Uterus (tissue), 4 donors: Measurements from ENCODE around the gene SENP6. TPM values are rescaled to one million over a fixed set of nuclear protein-coding genes. Genes with fewer than 3 reads are reported as not detected.

ENCODE experiments used
- DNase-seq, 2 donors: peaks; one replicate each; pipeline ENCODE4 v3.0.0-alpha.2; 2019 to 2020
- H3K27ac ChIP-seq, 2 donors: fragments of 200-600 bp; sonication (generic); 1 replicate in 1 of 2; 2 replicates in 1 of 2; pipeline ENCODE4 v1.5.1; 2016 to 2018
- H3K27me3 ChIP-seq, 2 donors: fragments of 200-600 bp; sonication (generic); one replicate each; pipeline ENCODE4 v1.5.1; 2018 to 2019; ENCODE audit warnings: control low read depth in 1 of 2
- H3K36me3 ChIP-seq, 2 donors: fragments of 200-600 bp; sonication (generic); one replicate each; pipeline ENCODE4 v1.5.1; 2019; ENCODE audit warnings: control low read depth in 1 of 2
- H3K4me1 ChIP-seq, 2 donors: fragments of 200-600 bp; sonication (generic); one replicate each; pipeline ENCODE4 v1.5.1; 2018 to 2019; ENCODE audit warnings: control low read depth in 1 of 2
- H3K4me3 ChIP-seq, 2 donors: fragments of 200-600 bp; sonication (generic); 1 replicate in 1 of 2; 2 replicates in 1 of 2; pipeline ENCODE4 v1.5.1; 2018 to 2019; ENCODE audit warnings: mild to moderate bottlenecking in 1 of 2
- H3K9me3 ChIP-seq, 2 donors: fragments of 200-600 bp; sonication (generic); one replicate each; pipeline ENCODE4 v1.5.1; 2019; ENCODE audit warnings: control low read depth in 1 of 2
- POLR2A ChIP-seq, 2 donors: fragments of 450-650 bp; IDR thresholded peaks; one replicate each; pipeline ENCODE4 v1.6.1; 2016; ENCODE audit warnings: antibody characterized with exemption in 2 of 2, mild to moderate bottlenecking in 1 of 2, moderate library complexity in 1 of 2
- intact Hi-C: fragments of 100-400 bp; cut with DNase I; formaldehyde crosslinking; loops from one replicate; pipeline ENCODE4 v1.15.1; 2023; ENCODE audit warnings: low total_unique reads
- total RNA-seq, 4 donors: library from RNA; depleted of rRNA in 3 of 4; stranded (reverse); fragments of >200 nt in 3 of 4; gene quantifications; one replicate each; pipeline versions ENCODE4 v1.1.0 to v1.2.4, GENCODE V29; 2014 to 2023
- TF ChIP-seq, protein P1 (sequence below), 4 experiments: fragments of 200-600 bp in 2 of 4; fragments of 450-650 bp in 2 of 4; sonication (generic) in 2 of 4; IDR thresholded peaks; one replicate each; pipeline ENCODE4 v1.5.1; 2016 to 2019; ENCODE audit warnings: antibody characterized with exemption in 4 of 4, mild to moderate bottlenecking in 2 of 4, moderate library complexity in 1 of 4
- donor health status: DM: yes; HTN: yes; CAD: no.

SENP6 gene
- total RNA-seq, 4 donors from 2014 or later = 70.4 to 258 (median 205) TPM

DNA sequence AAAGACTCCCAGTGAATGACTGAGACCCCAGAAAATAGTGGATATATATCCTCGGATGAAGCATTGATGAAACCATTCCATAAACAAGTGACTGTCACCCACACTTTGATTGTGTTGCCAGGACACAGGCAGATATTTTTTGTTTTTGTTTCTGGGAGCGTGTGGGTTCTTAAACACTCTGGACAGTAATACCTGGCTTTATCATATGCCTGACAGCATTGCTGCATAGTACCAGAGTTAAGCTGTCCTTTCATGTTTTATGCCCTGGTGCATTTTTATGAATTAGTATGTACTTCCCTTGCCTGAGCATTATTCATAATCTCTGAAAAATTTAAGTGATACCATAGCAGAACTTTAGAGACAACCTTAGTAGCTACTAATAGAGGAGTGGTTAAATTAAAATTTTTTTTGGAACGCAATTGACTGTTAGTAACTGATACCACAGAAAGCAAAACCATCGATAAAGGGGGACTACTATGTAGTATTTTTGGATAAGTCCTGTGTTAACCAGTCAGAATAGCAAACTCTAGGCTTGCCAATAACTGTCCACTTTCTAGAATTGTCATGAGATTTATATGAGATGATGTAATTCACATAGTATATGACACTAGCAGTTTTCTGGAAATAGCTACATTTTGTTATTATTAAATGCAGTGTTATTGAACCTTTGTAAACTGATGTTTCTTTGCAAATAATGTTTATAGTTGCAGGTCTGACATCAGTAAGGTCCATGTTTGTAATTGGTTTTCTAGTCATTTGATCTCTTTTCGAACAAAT lies 30.4 kb downstream of the SENP6 start:
- DNase-seq = no peak

DNA sequence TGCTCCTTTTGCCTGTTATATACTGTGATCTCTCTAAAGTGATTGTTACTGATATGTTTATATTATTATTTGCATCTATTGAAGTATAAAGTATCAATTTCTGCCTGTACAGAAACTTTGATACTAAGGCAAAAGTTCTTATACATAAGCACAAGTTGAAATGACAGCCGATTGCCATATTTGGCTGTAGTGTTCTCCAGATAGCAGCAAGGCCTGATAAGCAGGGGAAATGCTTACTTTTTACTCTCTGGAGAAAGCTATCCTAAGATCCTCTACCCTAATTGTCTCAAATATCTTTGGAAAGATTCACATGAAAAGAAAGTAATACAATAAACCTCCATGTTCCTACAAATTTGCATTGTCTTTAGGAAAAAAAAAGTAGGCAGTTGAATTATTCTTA lies 31.4 kb downstream of the SENP6 start:
- no peak for DNase-seq
- Histone ChIP-seq H3K4me1 (no peaks in the 10 kb centered on the region), H3K27me3 (no peaks in the 10 kb centered on the region), H3K27ac (no peak overlapping the region), H3K9me3 (no peaks in the 10 kb centered on the region), H3K36me3 (no peaks in the 10 kb centered on the region), H3K4me3 (no peak overlapping the region)
- TF ChIP-seq, protein P1, sequence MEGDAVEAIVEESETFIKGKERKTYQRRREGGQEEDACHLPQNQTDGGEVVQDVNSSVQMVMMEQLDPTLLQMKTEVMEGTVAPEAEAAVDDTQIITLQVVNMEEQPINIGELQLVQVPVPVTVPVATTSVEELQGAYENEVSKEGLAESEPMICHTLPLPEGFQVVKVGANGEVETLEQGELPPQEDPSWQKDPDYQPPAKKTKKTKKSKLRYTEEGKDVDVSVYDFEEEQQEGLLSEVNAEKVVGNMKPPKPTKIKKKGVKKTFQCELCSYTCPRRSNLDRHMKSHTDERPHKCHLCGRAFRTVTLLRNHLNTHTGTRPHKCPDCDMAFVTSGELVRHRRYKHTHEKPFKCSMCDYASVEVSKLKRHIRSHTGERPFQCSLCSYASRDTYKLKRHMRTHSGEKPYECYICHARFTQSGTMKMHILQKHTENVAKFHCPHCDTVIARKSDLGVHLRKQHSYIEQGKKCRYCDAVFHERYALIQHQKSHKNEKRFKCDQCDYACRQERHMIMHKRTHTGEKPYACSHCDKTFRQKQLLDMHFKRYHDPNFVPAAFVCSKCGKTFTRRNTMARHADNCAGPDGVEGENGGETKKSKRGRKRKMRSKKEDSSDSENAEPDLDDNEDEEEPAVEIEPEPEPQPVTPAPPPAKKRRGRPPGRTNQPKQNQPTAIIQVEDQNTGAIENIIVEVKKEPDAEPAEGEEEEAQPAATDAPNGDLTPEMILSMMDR (IDR thresholded peaks at IDR 0.05) = no peak
- TF ChIP-seq POLR2A (IDR thresholded peaks at IDR 0.05) = no peak
- intact Hi-C loops = no loop called here

More for the DNA sequence above, 30.4 kb downstream of the SENP6 start:
- intact Hi-C loops = no loop called here
- Histone ChIP-seq H3K4me3 (no peak overlapping the region), H3K4me1 (no peaks in the 10 kb centered on the region), H3K36me3 (no peaks in the 10 kb centered on the region), H3K9me3 (no peaks in the 10 kb centered on the region), H3K27me3 (no peaks in the 10 kb centered on the region), H3K27ac (no peak overlapping the region)
- no peak for TF ChIP-seq POLR2A (IDR thresholded peaks at IDR 0.05)
- TF ChIP-seq, protein P1 (IDR thresholded peaks at IDR 0.05) = no peak

DNA sequence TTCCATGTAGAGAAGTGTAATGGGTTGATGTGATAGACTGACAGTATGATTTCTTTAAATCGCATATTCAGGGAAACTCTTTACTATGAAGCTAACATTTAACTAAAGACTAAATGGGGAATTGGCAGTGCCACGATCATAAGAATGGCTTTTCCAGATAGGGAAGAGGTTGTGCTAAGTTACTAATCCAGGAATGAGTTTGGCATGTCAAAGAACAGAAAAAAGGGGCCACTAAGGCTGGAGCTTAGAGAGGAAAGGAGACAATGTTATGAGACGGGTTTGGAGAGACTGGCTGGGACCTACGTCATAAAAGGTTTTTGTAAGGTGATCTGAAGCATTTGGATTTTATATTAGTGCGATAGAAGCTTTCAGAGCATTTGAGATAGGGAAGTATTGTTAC lies 40.6 kb downstream of the SENP6 start:
- Histone ChIP-seq H3K36me3 (no peaks in the 10 kb centered on the region), H3K27me3 (no peaks in the 10 kb centered on the region), H3K9me3 (no peaks in the 10 kb centered on the region), H3K27ac (no peak overlapping the region), H3K4me3 (no peak overlapping the region), H3K4me1 (no peaks in the 10 kb centered on the region)
- intact Hi-C loops = no loop called here
- TF ChIP-seq, protein P1 (IDR thresholded peaks at IDR 0.05) = no peak
- TF ChIP-seq POLR2A (IDR thresholded peaks at IDR 0.05) = no peak
- DNase-seq = no peak

- Histone ChIP-seq H3K9me3 (no peaks in the 10 kb centered on the region), H3K27me3 (no peaks in the 10 kb centered on the region), H3K4me1 (no peaks in the 10 kb centered on the region), H3K27ac (no peak overlapping the region), H3K36me3 (no peaks in the 10 kb centered on the region), H3K4me3 (no peak overlapping the region)
- no peak for DNase-seq
- no peak for TF ChIP-seq POLR2A (IDR thresholded peaks at IDR 0.05)
- TF ChIP-seq, protein P1 (IDR thresholded peaks at IDR 0.05) = no peak
- intact Hi-C loops = no loop called here
Measured at GRCh38 chr6:75643173-75643572, 41.5 kb downstream of the SENP6 start.

- H3K9me3 ChIP-seq = no peaks in the 10 kb centered on the region
- no peak for TF ChIP-seq POLR2A (IDR thresholded peaks at IDR 0.05)
- TF ChIP-seq, protein P1 (IDR thresholded peaks at IDR 0.05) = no peak
- H3K4me3 ChIP-seq = no peak overlapping the region
- H3K36me3 ChIP-seq = peaks cover 0 to 2% of the 10 kb centered on the region in 2 donors
- no peak overlapping the region for H3K27ac ChIP-seq
- no peaks in the 10 kb centered on the region for H3K27me3 ChIP-seq
- intact Hi-C loops = no loop called here
- no peaks in the 10 kb centered on the region for H3K4me1 ChIP-seq
- no peak for DNase-seq
Measured at GRCh38 chr6:75656479-75656878, 54.8 kb downstream of the SENP6 start.
